ENCODE measurements around the gene LRRC43. TPM values are rescaled to one million over a fixed set of nuclear protein-coding genes. Genes with fewer than 3 reads are reported as not detected.

LRRC43 gene
- polyA plus RNA-seq, 1 donor from 2014 or later: 4.8 TPM

GRCh38 chr12:122206976-122207375 is 24.1 kb downstream of the LRRC43 start (continued):
- TF ChIP-seq EZH2 (IDR thresholded peaks at IDR 0.05; ENCODE audit: borderline replicate concordance, insufficient read depth, low read length, poor library complexity, severe bottlenecking) (no peak), POLR2AphosphoS5 (IDR thresholded peaks at IDR 0.05) (no peak)

DNA sequence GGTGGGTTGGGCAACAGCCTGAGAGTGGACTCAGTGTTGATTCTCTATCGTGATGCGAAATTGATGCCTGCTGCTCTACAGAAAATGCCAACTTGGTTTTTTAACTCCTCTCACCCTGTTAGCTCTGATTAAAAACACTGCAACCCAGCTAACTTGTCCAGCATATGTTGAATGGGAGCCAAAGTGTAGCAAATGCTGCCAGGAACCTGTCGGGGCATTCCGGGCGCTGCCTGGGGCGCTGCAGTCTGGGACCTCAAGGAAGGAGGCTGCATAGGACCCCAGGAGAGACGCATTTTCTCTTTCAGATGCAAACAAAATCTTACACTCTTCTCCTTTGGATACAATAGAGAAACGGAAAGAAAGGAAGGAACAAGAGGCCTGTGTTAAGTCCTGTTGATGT is 24.5 kb downstream of the LRRC43 start:
- Histone ChIP-seq H3F3A (ENCODE audit: insufficient read depth, low read length, poor library complexity, severe bottlenecking) (no peaks in the 10 kb centered on the region), H3K9me2 (ENCODE audit: insufficient read depth, low read length) (no peaks in the 10 kb centered on the region), H3K9me3 (ENCODE audit: low read length) (no peaks in the 10 kb centered on the region), H3K4me3 (ENCODE audit: low read length) (no peak overlapping the region), H3K36me3 (ENCODE audit: insufficient read depth, low read length) (no peaks in the 10 kb centered on the region), H4K20me1 (ENCODE audit: insufficient read depth) (no peaks in the 10 kb centered on the region), H3K79me2 (replicated peaks; ENCODE audit: insufficient read depth, low read length) (no peaks in the 10 kb centered on the region), H3K27me3 (ENCODE audit: insufficient read depth, low read depth, low read length) (peaks cover 28% of the 10 kb centered on the region), H3K9ac (ENCODE audit: low read length) (no peak overlapping the region), H2AFZ (ENCODE audit: low read depth, low read length) (no peak overlapping the region), H3K27ac (ENCODE audit: low read length) (no peak overlapping the region), H3K4me2 (ENCODE audit: low read length) (no peak overlapping the region)
- TF ChIP-seq REST (IDR thresholded peaks at IDR 0.05; ENCODE audit: borderline replicate concordance) (no peak), POLR2AphosphoS5 (IDR thresholded peaks at IDR 0.05) (no peak), CTCF (IDR thresholded peaks at IDR 0.05; ENCODE audit: poor library complexity, severe bottlenecking) (no peak), TAF1 (IDR thresholded peaks at IDR 0.05; ENCODE audit: low read depth) (no peak), RAD21 (conservative IDR thresholded peaks at IDR 0.05) (no peak), MXI1 (conservative IDR thresholded peaks at IDR 0.05; ENCODE audit: poor library complexity, severe bottlenecking) (no peak), SMC3 (conservative IDR thresholded peaks at IDR 0.05; ENCODE audit: poor library complexity) (no peak), EZH2 (IDR thresholded peaks at IDR 0.05; ENCODE audit: borderline replicate concordance, insufficient read depth, low read length, poor library complexity, severe bottlenecking) (no peak), EP300 (conservative IDR thresholded peaks at IDR 0.05; ENCODE audit: poor library complexity, severe bottlenecking) (no peak)

DNA sequence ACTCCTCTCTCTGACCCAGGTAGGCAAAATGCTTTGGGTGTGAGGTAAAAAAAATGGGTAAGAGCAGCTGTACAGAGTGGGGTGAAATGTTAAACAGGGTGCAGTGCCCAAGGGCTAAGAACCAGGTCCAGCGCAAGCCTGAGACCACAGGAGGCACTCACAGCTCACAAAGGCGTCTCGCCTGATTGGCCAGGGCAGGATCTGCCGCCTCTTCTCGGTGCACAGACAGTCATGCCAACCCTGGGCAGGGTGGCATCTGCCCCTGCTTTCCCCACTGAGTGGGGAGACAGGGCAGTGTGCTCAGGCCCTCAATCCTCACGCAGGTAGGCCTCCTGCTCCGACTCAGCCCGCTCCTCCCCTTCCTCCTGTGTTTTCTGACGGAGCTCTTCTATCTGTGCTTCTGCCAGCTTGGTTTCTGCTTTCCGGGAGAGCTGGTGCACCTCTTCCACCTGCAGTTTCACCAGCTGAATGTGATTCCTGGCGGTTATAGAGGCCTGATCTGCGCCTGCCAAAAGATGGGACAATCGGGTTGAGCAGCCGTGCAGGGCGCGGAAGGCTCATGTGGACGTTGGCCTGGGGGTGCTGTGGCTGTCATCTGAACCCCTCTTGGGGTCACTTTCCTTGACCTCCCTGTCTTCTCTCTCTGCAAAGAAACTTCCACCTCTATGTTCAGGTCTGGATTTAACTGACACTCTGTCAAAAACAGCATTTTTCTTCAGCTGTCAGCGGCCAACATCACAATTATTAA is 25.3 kb downstream of the LRRC43 start:
- Histone ChIP-seq H3K27me3 (ENCODE audit: insufficient read depth, low read depth, low read length) (peaks cover 20% of the 10 kb centered on the region), H3K4me2 (ENCODE audit: low read length) (no peak overlapping the region), H3K9me3 (ENCODE audit: low read length) (no peaks in the 10 kb centered on the region), H4K20me1 (ENCODE audit: insufficient read depth) (no peaks in the 10 kb centered on the region), H3K36me3 (ENCODE audit: insufficient read depth, low read length) (no peaks in the 10 kb centered on the region), H3K9ac (ENCODE audit: low read length) (no peak overlapping the region), H3F3A (ENCODE audit: insufficient read depth, low read length, poor library complexity, severe bottlenecking) (no peaks in the 10 kb centered on the region), H2AFZ (ENCODE audit: low read depth, low read length) (no peak overlapping the region), H3K4me3 (ENCODE audit: low read length) (no peak overlapping the region), H3K9me2 (ENCODE audit: insufficient read depth, low read length) (no peaks in the 10 kb centered on the region), H3K27ac (ENCODE audit: low read length) (no peak overlapping the region), H3K79me2 (replicated peaks; ENCODE audit: insufficient read depth, low read length) (no peaks in the 10 kb centered on the region)
- TF ChIP-seq SMC3 (conservative IDR thresholded peaks at IDR 0.05; ENCODE audit: poor library complexity) (no peak), TAF1 (IDR thresholded peaks at IDR 0.05; ENCODE audit: low read depth) (no peak), RAD21 (conservative IDR thresholded peaks at IDR 0.05) (no peak), POLR2AphosphoS5 (IDR thresholded peaks at IDR 0.05) (no peak), REST (IDR thresholded peaks at IDR 0.05; ENCODE audit: borderline replicate concordance) (no peak), MXI1 (conservative IDR thresholded peaks at IDR 0.05; ENCODE audit: poor library complexity, severe bottlenecking) (no peak), CTCF (IDR thresholded peaks at IDR 0.05; ENCODE audit: poor library complexity, severe bottlenecking) (no peak), EZH2 (IDR thresholded peaks at IDR 0.05; ENCODE audit: borderline replicate concordance, insufficient read depth, low read length, poor library complexity, severe bottlenecking) (no peak), EP300 (conservative IDR thresholded peaks at IDR 0.05; ENCODE audit: poor library complexity, severe bottlenecking) (no peak)

All from neural cell (in vitro differentiated cells).